ENCODE data around the gene PMS1. TPM values are rescaled to one million over a fixed set of nuclear protein-coding genes. Genes with fewer than 3 reads are reported as not detected.

Gene PMS1
- total and polyA plus RNA-seq, 2 experiments from 2014 or later, result 53.7 to 64.1 TPM

DNA sequence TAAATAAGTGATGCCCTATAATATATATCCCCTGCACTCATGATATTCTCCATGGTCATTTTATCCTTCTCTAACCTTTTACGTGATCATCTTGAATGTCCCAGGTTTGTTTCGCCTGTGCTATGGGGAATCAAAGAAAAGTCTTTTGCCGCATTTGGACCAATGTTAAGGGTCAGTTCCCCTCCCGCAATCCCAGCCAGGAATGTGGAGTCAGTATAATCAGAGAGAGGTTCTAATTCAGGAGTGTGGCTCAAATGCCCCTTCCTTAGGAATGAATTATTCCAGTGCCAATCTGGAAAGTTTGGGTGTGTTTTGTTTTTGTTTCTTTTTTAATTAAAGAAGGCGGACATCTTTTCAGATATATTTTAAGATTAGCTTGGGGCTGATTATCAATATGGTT is 41.8 kb downstream of the PMS1 start:
- no peaks in the 10 kb centered on the region for H3K27me3 ChIP-seq (ENCODE audit: insufficient read depth)
- no peaks in the 10 kb centered on the region for H3K9me3 Mint-ChIP-seq
- H3K4me1 Mint-ChIP-seq, result peaks cover 10% of the 10 kb centered on the region
- H2AFZ ChIP-seq, result no peak overlapping the region
- no peaks in the 10 kb centered on the region for H3F3A ChIP-seq (replicated peaks; ENCODE audit: low read depth)
- H3K27ac ChIP-seq (ENCODE audit: low read depth), result 0 out of 2 replicates have a peak overlapping the region, but pooled peaks have one; percentile 9
- no peak overlapping the region for H3K4me3 ChIP-seq
- H3K27me3 Mint-ChIP-seq (ENCODE audit: insufficient read depth, low read depth, poor library complexity), result no peaks in the 10 kb centered on the region
- H3K9me2 ChIP-seq (ENCODE audit: insufficient read depth), result no peaks in the 10 kb centered on the region
- no peaks in the 10 kb centered on the region; the same call in 1 of the 3 replicates for H3K36me3 Mint-ChIP-seq (ENCODE audit: low read depth)
- DNase-seq (ENCODE audit: low spot score) (no peak), ATAC-seq (no peak)
- no peak overlapping the region for H3K4me2 ChIP-seq
- no peak overlapping the region for H3K4me3 Mint-ChIP-seq
- 0 out of 2 replicates have a peak, but pooled peaks cover 18% of the 10 kb centered on the region for H3K79me2 ChIP-seq (replicated peaks; ENCODE audit: insufficient read depth)
- no peak for TF ChIP-seq POLR2AphosphoS5 (IDR thresholded peaks at IDR 0.05; ENCODE audit: low read depth)
- no peak for TF ChIP-seq CTCF (conservative IDR thresholded peaks at IDR 0.05; ENCODE audit: low read depth in 2 of 2)
- no peak for TF ChIP-seq NANOG (IDR thresholded peaks at IDR 0.05; ENCODE audit: borderline replicate concordance)
- TF ChIP-seq CREB1 (CRISPR knock-in tag; IDR thresholded peaks at IDR 0.05; ENCODE audit: low read depth), result no peak
- no peak for TF ChIP-seq ZNF114 (CRISPR knock-in tag; IDR thresholded peaks at IDR 0.05)
- no peak for TF ChIP-seq ZNF462 (CRISPR knock-in tag; IDR thresholded peaks at IDR 0.05)
- no peak for TF ChIP-seq EZH2 (IDR thresholded peaks at IDR 0.05; ENCODE audit: low read depth, unreplicated experiment)
- TF ChIP-seq, protein P1, sequence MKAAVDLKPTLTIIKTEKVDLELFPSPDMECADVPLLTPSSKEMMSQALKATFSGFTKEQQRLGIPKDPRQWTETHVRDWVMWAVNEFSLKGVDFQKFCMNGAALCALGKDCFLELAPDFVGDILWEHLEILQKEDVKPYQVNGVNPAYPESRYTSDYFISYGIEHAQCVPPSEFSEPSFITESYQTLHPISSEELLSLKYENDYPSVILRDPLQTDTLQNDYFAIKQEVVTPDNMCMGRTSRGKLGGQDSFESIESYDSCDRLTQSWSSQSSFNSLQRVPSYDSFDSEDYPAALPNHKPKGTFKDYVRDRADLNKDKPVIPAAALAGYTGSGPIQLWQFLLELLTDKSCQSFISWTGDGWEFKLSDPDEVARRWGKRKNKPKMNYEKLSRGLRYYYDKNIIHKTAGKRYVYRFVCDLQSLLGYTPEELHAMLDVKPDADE (IDR thresholded peaks at IDR 0.05), result no peak
- no peak for TF ChIP-seq ZNF331 (CRISPR knock-in tag; IDR thresholded peaks at IDR 0.05; ENCODE audit: low read depth)
- no peak for TF ChIP-seq EZH2phosphoT487 (IDR thresholded peaks at IDR 0.05; ENCODE audit: unreplicated experiment)
- TF ChIP-seq, protein P2, sequence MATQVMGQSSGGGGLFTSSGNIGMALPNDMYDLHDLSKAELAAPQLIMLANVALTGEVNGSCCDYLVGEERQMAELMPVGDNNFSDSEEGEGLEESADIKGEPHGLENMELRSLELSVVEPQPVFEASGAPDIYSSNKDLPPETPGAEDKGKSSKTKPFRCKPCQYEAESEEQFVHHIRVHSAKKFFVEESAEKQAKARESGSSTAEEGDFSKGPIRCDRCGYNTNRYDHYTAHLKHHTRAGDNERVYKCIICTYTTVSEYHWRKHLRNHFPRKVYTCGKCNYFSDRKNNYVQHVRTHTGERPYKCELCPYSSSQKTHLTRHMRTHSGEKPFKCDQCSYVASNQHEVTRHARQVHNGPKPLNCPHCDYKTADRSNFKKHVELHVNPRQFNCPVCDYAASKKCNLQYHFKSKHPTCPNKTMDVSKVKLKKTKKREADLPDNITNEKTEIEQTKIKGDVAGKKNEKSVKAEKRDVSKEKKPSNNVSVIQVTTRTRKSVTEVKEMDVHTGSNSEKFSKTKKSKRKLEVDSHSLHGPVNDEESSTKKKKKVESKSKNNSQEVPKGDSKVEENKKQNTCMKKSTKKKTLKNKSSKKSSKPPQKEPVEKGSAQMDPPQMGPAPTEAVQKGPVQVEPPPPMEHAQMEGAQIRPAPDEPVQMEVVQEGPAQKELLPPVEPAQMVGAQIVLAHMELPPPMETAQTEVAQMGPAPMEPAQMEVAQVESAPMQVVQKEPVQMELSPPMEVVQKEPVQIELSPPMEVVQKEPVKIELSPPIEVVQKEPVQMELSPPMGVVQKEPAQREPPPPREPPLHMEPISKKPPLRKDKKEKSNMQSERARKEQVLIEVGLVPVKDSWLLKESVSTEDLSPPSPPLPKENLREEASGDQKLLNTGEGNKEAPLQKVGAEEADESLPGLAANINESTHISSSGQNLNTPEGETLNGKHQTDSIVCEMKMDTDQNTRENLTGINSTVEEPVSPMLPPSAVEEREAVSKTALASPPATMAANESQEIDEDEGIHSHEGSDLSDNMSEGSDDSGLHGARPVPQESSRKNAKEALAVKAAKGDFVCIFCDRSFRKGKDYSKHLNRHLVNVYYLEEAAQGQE (IDR thresholded peaks at IDR 0.05; ENCODE audit: unreplicated experiment), result no peak
- no peak for TF ChIP-seq JUNB (IDR thresholded peaks at IDR 0.05; ENCODE audit: unreplicated experiment)
- no peak for TF ChIP-seq STAT1 (IDR thresholded peaks at IDR 0.05; ENCODE audit: unreplicated experiment)
- no peaks in the 10 kb centered on the region for H3K36me3 ChIP-seq (ENCODE audit: insufficient read depth)
- H4K20me1 ChIP-seq (replicated peaks; ENCODE audit: insufficient read depth), result no peaks in the 10 kb centered on the region; the same call in 1 of the 2 replicates
- H3K27ac Mint-ChIP-seq, result no peak overlapping the region
- H3K4me1 ChIP-seq (ENCODE audit: insufficient read depth), result no peaks in the 10 kb centered on the region
